Dedifferentiated amniotic fluid mesenchymal stem cell (primary cell): ENCODE data around the gene CELF4.
A peak's percentile ranks its signal among the peaks of the same experiment; 100 is the strongest.

Experiments used
- DNase-seq: peaks from one replicate; pipeline ENCODE4 v3.0.0-alpha.2; 2016; ENCODE audit errors: extremely low spot score

The CELF4 gene

DNA sequence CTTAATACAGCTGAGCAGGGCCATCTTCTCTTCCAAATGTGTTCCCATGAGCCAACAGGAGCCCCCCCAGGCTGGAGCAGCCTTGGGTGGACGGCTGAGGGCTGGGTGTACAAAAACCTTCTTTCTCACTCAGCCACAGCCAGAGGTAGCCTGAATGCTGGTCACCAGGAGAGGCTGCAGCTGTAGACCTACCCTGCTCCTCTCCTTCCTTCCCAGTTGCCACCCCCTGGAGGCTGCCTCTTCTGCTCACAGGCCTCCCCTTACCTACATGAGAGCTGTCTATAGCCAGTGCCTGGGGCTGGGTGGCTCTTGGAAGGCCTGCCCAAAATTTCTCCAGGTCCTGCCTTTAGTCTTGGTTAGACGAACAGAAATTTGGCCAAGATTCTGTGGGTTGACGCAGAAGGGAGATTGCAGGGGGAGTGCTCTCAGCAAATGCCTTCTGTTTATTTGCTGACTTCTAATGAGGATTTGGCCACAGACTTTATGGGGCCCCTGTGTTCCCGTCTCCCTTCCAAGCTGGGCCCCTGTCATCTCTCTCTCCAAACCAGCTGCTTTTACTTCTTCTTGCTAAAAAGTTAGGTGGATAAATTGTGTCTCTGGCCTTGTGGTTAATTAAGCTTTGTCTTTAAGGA is 18.3 kb downstream of the CELF4 start:
- no peak for DNase-seq

DNA sequence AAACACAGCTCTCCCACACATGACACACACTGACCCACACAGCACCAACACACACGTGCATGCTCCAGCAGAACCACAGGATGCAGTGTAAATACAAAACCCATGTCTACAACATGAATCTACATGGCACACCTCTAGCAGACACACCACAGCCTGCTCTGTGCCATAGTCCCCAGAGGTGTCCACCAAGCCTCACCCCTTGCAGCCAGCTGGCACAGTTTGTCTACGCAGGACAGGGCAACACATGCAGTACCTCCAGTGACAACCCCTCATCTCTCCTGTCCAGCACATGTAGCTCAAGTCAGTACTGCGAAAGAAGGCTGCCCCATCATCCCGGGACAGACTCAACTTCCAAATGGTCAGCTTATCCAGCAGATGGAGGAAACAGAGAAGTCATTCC is 18.9 kb downstream of the CELF4 start:
- DNase-seq: no peak

DNA sequence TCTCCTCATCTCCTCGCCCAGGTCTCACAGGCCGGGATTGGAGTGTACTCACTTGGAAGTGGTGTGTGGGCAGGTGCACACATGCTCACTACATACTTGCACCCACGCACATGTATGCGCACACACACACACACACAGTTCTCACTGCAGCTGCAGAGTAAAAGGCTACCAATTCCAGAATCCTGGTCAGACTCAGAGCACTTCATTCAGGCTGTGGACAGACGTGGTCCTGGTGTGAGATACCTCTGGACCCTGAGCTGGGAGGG is 19.4 kb downstream of the CELF4 start:
- DNase-seq: no peak

DNA sequence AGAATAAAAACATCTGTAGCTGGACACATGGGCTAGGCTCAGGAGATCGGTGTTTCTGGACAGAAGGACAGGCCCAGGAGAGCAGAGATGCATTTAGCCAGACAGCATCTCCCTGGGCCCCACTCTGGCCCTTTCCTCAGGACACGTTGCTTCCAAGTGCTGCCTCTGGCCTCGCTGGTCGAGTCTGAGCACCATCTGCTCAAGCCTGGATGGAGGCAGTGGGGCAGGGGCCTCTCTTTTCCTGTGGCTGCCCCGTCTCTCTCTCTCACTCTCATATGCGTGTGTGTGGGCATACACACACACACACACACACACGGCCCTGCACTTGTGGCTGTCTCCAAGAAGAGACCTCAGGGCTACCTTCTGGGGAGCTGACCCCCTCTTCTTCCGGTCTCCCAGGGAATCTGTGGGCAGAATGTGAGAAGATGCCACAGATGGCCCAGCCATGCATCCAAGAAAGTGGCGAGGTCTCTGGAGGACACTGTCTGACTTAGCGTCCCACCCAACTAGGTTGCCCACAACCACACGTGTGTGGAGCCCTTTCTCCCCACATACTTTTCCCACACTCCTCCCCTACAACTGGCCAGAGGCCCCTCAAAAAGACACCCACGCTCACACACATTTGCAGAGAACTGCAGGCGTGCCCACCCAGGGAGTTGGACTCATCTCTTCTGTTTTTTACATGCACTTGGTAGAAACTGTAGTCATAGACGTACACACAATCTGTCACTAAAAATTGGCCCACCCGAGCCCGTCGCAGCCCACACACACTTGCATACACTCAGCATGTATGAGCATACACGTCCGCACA is 19.9 kb downstream of the CELF4 start:
- no peak for DNase-seq

DNA sequence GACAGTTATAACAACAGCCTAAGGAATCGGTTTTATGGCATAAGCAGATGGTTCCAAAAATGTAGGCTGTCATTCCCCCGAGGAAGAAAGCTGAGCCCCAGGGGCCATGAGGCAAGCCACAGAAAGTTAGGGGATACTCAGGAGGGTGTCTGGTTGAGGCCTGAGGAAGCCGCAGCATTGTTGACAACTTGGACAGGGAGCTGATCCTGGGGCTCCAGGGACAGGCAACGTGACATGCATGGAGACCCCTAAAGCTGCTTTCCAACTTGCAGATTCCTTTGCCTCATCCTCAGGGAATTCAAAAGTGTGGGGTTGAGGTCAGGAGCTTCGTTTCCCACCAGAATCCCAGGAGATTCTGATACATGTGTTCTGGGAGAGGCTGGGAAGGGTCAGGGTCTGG is 20.9 kb downstream of the CELF4 start:
- no peak for DNase-seq

DNA sequence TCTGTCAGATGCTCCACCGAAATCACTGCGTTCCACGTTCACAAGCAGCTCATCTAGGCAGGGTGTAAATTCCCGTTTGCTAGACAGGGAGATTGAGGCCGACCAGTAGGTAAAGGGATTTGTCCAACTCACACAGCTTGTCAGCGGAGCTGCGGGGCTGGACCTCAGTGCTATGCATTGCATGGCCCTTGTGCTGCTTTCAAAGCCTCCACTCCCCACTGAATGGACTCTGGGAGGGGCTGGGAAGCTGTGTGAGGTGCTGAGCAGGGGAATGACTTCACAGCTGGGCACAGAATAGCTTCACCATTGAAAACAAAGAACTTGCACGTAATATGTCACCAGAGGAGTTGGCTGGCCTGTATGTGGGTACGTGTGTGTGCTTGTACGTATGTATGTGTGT is 21.4 kb downstream of the CELF4 start:
- DNase-seq: no peak

DNA sequence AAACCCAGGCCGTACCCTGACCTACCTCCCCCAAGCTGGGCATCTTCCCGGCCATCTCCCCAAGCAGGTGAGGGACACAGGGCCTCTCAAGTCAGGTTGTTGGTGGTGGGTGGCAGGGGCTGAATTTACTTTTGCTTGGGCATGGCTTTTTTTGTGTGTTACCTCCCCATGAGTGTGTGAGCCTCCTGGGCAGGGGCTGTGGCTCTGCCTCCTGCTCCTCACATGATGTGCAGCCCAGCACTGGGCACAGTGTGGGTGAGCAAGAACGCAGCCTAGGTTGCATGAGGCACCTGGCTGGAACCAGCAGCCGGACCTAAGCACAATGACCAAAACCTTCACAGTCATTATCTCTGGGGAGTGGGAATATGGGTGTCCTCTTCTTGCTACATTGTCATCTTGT is 22.3 kb downstream of the CELF4 start:
- DNase-seq: no peak

DNA sequence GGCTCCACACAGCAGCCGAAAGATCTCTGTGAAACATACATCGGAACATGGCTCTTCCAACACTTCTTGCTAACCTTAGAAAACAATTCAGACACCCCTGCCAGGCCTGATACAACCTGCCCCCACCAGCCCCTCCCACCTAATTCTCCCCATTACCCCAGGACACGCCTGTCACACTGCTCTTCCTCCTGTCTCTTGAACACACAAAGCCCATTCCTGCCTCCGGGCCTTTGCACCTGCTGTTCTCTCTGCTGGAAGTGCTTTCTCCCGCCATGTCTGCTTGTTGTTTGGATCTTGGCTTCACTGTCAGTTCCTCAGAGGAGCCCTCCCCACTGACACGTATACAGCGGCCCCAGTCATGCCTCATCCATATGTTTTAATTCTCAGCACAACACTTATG is 24.1 kb downstream of the CELF4 start:
- DNase-seq: no peak

DNA sequence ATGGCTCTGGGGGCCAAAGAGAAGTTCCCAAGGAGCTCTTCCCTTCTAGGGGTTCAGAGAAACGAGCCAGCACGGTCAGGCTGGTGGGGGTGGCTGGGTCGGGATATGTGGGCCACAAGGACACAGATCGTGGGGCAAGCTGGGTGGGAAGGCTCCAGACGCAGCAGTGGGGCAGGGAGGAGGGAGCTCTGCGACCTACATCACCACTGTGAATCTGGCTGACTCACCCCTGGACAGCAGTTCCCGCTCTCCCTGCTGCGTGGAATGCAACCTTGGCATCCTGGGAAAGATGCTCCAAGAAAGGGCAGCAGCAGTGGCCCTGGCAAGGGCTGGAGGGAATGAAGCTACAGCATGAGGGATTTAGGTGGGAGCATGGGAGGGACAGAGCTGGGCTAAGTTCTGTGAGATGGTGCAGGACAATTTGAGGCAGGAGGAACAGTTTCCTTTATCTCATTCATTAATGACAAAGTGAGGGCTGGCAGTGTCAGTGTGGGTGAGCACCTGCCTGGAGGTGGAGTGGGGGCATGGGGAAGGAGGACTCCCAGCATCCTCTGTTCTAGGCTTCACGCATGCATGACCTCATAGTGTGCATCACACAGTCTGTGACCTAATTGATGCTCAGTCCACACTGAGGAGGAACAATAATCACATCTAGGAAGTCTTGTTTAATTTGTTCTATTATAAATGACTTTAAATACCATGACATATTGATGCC is 25.0 kb downstream of the CELF4 start:
- DNase-seq: no peak

DNA sequence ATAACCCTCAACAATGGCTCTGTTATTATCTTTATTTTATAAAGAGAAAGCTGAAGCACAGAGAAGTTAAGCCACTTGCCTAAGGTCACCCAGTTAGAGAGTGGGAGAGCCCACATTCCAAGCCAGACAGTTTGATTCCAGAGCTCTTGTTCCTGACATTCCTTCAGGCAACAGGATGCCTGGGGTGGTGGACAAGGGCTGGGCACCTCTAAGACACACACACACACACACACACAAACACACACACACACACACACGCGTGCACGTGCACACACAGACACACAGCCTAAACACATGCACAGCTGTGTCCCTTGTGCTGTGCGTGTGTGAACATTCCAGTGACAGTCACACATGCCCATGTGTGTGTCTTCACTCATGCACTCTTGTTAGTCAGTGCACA is 26.4 kb downstream of the CELF4 start:
- DNase-seq: no peak

DNA sequence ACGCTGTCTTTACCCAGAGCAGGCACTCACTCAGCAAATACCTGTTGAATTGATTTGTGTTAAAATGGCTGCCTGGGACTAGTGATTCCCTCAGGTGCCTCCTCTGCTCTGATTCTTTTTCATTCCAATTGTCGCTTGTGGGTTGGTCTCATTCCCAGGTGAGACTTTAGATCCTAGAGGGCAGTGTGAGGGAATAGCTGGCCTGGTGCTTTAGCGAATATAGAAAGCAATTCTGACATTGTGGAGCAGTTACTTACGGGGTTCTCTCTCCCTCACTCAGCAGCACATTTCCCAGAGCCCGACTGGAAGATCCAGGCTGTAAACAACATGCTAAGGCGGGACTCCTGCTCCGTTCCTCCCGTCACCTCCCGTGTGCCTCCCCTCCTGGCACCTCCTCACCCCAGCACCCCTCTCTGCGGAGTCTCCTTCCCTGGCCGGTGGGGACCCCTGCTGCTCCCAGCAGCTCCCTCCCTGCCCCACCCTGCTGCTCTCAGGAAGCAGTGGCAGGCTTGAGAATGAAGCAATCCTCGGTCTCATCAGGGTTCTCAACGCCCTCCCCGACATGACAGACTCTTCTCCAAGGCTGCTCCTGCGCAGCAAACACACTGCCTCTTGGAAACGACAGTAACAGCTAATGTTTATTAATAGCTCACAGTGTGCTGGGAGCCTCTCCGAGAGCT is 26.9 kb downstream of the CELF4 start:
- DNase-seq: no peak

DNA sequence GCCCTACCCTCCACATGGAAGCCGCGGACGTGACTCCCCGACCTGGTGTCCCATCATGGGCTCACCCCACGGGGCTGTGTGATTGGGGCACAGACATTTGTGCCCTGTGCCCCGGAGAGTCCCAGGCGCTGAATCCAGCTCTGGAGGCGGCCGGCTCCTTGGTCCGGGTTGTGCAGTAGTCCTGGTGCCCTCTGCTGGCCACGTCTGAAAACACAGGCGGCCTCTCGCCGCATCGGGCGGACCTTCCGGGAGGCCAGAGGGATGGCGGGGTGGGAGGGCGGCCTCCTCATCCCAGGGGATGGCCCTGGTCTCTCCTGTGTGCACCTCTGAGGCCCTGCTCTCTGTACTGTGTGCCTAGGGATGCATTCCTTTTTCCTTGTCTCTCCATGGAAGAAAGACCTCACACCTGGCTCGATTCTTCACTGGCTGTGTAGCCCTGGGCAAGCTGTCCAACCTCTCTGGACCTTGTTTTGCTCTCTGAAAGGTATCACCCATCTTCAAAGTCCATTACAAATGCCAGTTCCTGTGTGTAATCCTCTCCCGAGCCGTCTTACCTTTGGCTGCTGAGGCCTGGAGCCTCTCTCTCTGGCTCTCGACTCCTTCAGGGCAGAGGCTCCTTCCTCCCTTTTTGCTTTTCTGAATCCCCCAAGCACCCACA is 27.6 kb downstream of the CELF4 start:
- DNase-seq: peak; percentile 24

DNA sequence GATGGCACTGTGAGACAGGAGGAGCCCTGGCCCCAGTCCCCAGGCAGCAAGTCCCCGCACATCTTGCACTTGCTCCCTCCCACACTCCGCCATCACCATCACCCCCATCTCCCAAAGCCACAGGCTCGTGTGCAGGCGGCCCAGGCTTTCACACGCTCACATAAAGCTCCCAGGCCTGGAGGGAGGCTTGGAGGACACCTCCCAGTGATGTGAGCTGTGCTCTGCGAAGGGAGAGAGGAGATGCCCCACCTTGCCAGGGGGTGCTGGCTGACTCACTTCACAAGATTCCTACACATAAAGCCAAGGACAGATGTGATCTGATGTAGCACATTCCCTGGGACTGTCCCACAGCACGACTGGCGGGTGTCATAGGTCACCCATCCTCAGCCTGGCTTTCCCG is 28.9 kb downstream of the CELF4 start:
- no peak for DNase-seq

DNA sequence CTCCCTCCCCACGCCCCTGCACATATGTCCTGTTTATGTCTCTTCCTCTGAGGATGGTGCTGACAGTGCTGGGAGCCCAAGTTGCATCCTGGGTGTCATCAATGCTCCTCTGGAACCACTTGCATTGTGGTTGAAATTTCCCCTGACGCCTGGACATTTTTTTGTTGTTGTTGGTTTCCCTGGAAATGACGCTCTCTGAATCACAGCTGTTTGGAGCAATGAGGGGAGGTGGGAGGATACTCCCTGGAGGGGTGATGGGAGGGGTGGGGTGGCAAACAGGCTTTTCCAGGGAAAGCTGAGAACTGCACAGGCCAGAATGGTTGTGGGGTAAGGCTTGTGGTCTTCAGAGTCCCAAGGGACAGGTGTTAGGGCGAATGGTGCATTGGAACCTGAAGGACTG is 29.6 kb downstream of the CELF4 start:
- no peak for DNase-seq

DNA sequence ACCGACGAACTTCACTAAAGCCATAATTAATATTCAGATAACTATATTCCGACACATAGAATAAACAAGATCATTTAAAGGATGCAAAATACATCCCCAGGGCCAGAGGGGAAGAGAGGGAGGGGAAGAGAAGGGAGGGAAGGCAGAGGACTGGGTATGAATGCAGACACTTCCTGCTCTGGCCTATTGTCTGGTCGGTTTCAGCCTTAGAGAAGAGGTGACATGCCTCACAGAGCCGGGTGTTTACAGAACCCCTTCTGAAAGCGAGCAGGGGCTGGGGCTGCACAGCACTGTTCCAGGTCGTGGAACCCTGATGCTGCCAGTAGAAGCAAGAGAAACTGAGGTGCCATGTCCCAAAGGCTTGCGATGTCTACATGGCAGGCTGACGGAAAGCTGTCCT is 31.0 kb downstream of the CELF4 start:
- DNase-seq: no peak

DNA sequence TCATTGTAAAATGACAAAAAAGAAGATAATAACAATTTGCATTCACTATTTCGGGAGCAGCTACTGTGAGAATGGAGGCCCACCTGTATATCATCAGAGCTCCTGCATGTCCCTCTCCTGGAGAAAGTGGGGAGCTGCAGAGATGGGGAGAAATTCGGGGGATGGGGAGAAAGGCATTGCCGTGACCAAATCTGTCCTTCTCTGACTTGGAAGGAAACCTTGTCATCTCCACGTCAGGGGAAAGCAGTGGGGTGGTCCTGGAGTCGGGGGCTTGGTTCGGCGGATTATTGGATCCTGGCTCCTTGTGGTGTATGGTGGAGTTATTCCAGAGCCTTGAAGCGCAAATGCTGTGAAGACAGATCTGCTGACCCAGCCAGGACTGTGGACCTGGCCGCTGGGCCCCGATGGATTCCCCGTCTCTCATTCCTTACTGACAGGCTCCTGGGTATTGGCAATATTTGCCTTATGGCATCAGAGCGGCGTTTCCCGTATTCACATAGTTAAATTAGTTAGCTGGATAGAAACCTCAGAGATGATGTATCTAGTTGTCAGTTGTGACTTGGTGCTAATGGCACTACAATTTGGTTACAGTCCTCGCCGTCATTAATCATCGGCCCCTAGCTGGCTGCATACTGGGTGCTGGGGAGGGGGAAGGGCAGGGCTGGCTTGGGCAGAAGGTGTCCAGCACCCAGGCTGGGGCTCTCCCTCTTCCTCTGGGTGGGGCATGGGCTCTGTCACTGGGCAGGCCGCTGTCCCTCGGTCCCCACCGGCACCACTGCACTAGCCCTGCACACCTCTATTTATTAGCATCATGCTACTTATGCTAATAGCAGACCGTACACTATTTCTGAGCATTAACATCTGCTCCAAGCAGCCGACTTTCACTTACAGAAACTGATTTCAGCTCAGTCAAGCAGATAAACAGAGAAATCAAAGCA is 31.7 kb downstream of the CELF4 start:
- DNase-seq: no peak

DNA sequence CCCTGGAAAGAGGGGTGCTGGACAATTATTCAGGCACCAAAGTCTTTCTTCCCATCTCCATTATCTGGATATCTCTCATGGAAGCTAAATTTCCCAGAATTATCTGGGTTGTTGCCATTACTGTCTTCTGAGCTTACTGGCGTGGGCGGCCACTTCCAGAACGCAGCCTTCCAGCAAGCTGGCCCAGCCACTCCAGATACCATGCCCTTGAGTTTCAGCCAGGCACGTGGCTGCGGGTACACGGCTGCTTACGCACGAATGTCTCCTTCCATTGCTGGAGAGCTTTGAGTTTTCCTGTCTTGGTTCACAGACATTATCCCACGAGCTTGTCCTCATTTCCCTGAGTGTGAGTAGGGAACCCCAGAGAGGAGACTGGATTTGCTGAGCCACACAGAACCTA is 32.7 kb downstream of the CELF4 start:
- DNase-seq: no peak

DNA sequence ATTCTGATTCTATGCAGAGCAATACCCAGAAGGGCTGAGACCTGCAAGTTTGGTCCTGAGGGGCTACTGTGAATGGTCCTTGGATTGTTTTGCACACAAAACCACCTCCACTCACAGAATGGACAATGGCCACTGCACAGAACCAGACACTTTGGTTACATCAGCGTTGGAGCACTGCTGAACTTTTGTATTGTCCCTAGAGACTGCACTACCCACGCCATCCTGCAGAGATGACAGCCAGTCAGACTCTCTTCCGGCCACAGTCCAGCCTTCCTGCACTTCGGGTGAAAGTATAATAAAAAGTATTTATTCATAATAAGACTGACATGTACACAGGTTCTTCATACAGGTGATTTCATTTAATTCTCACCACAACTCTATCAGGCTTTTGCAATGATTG is 35.7 kb downstream of the CELF4 start:
- DNase-seq: no peak

DNA sequence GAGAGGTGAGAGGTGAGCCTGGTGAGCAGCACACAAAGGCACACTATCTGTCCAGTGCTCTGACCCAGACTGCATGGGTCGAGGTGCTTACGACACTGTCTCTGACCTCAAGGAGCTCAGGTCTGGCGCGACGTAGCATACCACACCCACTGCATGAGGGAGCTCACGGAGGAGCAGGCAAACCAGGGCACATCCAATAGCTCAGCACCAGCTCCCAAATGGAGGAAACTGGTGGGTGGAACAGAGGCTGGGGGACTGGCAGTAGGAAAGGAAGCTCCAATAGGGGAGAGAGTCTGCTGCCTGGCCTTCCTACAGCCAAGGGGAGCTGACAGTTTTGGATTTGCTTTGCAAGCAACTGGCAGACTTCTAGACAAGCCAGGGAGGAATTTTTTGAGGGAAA is 36.3 kb downstream of the CELF4 start:
- no peak for DNase-seq

DNA sequence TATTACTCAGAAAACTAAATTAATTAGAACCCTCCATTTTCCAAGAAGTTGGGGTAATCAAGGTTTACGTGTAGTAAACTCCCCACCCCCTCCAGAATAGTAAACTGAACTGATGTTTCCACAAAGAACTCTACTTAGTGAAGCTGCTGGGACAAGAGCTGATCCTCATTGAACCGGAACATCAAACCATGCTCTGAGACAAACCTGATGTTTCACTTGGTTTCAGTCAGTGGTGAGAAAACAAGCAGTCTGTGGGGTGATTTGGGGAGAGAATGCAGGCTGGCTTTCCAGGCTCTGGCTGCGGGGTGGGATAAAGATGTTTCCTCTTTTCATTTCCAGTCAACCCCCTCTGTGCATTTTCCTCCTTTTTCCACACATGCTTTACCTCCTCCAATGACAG is 38.2 kb downstream of the CELF4 start:
- DNase-seq: no peak

DNA sequence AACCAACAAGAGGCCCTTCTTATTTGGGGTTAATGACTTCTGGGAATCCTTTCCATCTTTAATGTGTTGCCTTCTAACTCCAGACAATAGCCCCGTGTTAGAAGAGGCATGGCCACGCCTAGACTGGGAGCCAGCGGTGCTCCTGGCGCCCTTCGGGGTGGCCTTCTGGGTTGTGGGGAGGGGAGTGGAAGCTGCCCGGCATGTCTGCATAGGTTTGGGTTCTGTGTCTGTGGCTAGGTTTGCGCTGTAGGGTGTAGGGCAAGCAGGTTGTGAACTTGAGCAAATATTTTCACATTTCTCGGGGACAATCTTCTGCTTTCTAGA is 40.4 kb downstream of the CELF4 start:
- DNase-seq: no peak
